ENCODE results near the gene SDK1. TPM values are rescaled to one million over a fixed set of nuclear protein-coding genes. Genes with fewer than 3 reads are reported as not detected.

SDK1 gene
- total RNA-seq, 1 experiment from 2014 or later = 9.3 TPM

DNA sequence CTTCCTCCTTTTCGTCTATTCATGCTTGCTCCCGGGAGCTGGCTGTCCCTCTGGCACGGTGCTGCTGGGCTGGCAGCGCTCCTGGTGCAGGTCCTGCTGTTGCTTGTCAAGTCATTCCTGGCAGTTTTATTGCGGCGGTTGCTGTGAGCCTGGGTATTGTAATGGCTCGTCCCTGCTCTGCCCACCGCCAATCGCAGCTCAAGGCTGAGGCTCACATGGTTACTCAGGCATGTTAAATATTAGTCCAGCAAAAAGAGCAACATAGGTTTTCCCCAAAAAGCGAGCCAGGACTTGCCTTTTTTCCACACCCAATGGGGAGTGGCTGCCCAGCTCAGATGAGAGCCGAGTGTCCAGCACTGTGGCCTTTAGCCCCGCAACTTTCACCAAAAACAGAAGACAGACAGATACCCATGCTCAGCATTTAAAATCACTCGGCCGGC is 888.1 kb downstream of the SDK1 start:
- ChIA-PET POLR2A (no interaction called here), CTCF (no interaction called here)
- peaks cover 20% of the 10 kb centered on the region for H3K9me3 Mint-ChIP-seq
- H3K27ac Mint-ChIP-seq = peak overlapping the region; percentile 88
- DNase-seq (ENCODE audit: low spot score) (no peak), ATAC-seq (no peak)
- no peaks in the 10 kb centered on the region for H3K27me3 Mint-ChIP-seq (ENCODE audit: low read depth)
- 0 out of 2 replicates have a peak, but pooled peaks cover 3% of the 10 kb centered on the region for H3K4me1 Mint-ChIP-seq
- no peak overlapping the region for H3K4me3 Mint-ChIP-seq
- peaks cover 6% of the 10 kb centered on the region; the same call in 1 of the 2 replicates for H3K36me3 Mint-ChIP-seq
- TF ChIP-seq MYBL2 (CRISPR knock-in tag; IDR thresholded peaks at IDR 0.05) (no peak), NFE2L1 (CRISPR knock-in tag; IDR thresholded peaks at IDR 0.05) (no peak), EMX1 (CRISPR knock-in tag; IDR thresholded peaks at IDR 0.05) (no peak), NFATC4 (CRISPR knock-in tag; IDR thresholded peaks at IDR 0.05) (no peak), GRHL2 (CRISPR knock-in tag; IDR thresholded peaks at IDR 0.05; ENCODE audit: insufficient replicate concordance, severe bottlenecking) (no peak), ZNF121 (CRISPR knock-in tag; IDR thresholded peaks at IDR 0.05) (no peak)
- TF ChIP-seq, protein P1, sequence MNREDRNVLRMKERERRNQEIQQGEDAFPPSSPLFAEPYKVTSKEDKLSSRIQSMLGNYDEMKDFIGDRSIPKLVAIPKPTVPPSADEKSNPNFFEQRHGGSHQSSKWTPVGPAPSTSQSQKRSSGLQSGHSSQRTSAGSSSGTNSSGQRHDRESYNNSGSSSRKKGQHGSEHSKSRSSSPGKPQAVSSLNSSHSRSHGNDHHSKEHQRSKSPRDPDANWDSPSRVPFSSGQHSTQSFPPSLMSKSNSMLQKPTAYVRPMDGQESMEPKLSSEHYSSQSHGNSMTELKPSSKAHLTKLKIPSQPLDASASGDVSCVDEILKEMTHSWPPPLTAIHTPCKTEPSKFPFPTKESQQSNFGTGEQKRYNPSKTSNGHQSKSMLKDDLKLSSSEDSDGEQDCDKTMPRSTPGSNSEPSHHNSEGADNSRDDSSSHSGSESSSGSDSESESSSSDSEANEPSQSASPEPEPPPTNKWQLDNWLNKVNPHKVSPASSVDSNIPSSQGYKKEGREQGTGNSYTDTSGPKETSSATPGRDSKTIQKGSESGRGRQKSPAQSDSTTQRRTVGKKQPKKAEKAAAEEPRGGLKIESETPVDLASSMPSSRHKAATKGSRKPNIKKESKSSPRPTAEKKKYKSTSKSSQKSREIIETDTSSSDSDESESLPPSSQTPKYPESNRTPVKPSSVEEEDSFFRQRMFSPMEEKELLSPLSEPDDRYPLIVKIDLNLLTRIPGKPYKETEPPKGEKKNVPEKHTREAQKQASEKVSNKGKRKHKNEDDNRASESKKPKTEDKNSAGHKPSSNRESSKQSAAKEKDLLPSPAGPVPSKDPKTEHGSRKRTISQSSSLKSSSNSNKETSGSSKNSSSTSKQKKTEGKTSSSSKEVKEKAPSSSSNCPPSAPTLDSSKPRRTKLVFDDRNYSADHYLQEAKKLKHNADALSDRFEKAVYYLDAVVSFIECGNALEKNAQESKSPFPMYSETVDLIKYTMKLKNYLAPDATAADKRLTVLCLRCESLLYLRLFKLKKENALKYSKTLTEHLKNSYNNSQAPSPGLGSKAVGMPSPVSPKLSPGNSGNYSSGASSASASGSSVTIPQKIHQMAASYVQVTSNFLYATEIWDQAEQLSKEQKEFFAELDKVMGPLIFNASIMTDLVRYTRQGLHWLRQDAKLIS (CRISPR knock-in tag; IDR thresholded peaks at IDR 0.05; ENCODE audit: borderline replicate concordance) = no peak
- TF ChIP-seq, protein P2, sequence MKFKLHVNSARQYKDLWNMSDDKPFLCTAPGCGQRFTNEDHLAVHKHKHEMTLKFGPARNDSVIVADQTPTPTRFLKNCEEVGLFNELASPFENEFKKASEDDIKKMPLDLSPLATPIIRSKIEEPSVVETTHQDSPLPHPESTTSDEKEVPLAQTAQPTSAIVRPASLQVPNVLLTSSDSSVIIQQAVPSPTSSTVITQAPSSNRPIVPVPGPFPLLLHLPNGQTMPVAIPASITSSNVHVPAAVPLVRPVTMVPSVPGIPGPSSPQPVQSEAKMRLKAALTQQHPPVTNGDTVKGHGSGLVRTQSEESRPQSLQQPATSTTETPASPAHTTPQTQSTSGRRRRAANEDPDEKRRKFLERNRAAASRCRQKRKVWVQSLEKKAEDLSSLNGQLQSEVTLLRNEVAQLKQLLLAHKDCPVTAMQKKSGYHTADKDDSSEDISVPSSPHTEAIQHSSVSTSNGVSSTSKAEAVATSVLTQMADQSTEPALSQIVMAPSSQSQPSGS (CRISPR knock-in tag; IDR thresholded peaks at IDR 0.05; ENCODE audit: borderline replicate concordance, low read depth) = no peak
- TF ChIP-seq, protein P3, sequence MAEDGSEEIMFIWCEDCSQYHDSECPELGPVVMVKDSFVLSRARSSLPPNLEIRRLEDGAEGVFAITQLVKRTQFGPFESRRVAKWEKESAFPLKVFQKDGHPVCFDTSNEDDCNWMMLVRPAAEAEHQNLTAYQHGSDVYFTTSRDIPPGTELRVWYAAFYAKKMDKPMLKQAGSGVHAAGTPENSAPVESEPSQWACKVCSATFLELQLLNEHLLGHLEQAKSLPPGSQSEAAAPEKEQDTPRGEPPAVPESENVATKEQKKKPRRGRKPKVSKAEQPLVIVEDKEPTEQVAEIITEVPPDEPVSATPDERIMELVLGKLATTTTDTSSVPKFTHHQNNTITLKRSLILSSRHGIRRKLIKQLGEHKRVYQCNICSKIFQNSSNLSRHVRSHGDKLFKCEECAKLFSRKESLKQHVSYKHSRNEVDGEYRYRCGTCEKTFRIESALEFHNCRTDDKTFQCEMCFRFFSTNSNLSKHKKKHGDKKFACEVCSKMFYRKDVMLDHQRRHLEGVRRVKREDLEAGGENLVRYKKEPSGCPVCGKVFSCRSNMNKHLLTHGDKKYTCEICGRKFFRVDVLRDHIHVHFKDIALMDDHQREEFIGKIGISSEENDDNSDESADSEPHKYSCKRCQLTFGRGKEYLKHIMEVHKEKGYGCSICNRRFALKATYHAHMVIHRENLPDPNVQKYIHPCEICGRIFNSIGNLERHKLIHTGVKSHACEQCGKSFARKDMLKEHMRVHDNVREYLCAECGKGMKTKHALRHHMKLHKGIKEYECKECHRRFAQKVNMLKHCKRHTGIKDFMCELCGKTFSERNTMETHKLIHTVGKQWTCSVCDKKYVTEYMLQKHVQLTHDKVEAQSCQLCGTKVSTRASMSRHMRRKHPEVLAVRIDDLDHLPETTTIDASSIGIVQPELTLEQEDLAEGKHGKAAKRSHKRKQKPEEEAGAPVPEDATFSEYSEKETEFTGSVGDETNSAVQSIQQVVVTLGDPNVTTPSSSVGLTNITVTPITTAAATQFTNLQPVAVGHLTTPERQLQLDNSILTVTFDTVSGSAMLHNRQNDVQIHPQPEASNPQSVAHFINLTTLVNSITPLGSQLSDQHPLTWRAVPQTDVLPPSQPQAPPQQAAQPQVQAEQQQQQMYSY (CRISPR knock-in tag; IDR thresholded peaks at IDR 0.05) = no peak

DNA sequence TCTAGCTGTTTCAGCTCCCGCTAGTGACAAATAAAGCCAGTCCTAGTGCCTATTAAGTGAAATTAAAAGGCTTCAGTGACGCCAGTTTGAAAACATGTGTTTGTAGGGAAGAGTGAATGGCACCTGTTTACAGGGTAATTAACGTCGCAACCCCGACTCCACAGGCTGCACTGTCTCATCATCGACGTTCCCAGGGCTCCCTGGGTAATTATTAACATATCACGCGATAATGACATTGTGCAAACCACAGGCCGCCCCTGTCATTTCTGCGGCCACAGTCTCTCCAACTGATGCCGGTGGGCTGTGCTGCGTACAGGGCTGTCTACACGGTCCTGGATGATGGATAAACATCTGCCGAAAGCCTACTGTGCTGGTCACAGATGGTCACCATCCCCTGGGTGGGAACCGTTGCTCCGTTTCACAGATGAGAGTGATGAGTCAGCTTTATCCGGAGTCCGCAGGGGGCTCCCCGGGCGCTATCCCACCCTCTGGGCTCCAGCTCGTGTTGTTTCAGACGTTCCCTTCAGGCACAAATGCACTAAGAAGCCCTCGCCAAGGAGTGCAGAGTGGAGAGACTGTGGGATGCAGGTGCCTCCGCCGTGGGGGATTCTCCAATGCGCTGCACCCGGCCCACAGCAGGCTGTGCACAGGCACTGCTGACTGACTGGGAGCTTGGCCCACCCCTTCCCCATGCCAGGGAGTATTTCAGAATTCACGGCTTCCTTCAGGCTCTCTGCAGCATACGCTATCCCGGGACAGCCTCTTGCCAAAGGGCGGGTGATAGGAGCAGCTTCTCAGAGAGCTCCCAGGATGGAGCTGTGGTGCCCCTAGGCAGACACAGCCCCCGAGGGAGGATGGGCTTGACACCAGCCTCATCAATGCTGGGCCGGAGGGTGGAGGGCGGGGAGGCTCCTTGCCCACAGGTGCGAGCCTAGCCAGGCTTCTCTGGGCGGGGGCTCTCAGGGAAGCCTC is 889.2 kb downstream of the SDK1 start:
- H3K27me3 Mint-ChIP-seq (ENCODE audit: low read depth) = no peaks in the 10 kb centered on the region
- peaks cover 6% of the 10 kb centered on the region; the same call in 1 of the 2 replicates for H3K36me3 Mint-ChIP-seq
- H3K9me3 Mint-ChIP-seq = peaks cover 17% of the 10 kb centered on the region
- POLR2A ChIA-PET = no interaction called here
- H3K27ac Mint-ChIP-seq = no peak overlapping the region
- CTCF ChIA-PET = no interaction called here
- ATAC-seq = peak; percentile 32
- H3K4me1 Mint-ChIP-seq = 0 out of 2 replicates have a peak, but pooled peaks cover 3% of the 10 kb centered on the region
- no peak overlapping the region for H3K4me3 Mint-ChIP-seq
- DNase-seq (ENCODE audit: low spot score) = no peak
- TF ChIP-seq, protein P4, sequence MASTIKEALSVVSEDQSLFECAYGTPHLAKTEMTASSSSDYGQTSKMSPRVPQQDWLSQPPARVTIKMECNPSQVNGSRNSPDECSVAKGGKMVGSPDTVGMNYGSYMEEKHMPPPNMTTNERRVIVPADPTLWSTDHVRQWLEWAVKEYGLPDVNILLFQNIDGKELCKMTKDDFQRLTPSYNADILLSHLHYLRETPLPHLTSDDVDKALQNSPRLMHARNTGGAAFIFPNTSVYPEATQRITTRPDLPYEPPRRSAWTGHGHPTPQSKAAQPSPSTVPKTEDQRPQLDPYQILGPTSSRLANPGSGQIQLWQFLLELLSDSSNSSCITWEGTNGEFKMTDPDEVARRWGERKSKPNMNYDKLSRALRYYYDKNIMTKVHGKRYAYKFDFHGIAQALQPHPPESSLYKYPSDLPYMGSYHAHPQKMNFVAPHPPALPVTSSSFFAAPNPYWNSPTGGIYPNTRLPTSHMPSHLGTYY (CRISPR knock-in tag; IDR thresholded peaks at IDR 0.05) = no peak
- no peak for TF ChIP-seq SP1 (CRISPR knock-in tag; conservative IDR thresholded peaks at IDR 0.05)
- no peak for TF ChIP-seq NFATC4 (CRISPR knock-in tag; IDR thresholded peaks at IDR 0.05)
- TF ChIP-seq, protein P5, sequence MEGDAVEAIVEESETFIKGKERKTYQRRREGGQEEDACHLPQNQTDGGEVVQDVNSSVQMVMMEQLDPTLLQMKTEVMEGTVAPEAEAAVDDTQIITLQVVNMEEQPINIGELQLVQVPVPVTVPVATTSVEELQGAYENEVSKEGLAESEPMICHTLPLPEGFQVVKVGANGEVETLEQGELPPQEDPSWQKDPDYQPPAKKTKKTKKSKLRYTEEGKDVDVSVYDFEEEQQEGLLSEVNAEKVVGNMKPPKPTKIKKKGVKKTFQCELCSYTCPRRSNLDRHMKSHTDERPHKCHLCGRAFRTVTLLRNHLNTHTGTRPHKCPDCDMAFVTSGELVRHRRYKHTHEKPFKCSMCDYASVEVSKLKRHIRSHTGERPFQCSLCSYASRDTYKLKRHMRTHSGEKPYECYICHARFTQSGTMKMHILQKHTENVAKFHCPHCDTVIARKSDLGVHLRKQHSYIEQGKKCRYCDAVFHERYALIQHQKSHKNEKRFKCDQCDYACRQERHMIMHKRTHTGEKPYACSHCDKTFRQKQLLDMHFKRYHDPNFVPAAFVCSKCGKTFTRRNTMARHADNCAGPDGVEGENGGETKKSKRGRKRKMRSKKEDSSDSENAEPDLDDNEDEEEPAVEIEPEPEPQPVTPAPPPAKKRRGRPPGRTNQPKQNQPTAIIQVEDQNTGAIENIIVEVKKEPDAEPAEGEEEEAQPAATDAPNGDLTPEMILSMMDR (IDR thresholded peaks at IDR 0.05) = no peak
- TF ChIP-seq TEAD4 (CRISPR knock-in tag; IDR thresholded peaks at IDR 0.05) = no peak
- TF ChIP-seq SOX15 (CRISPR knock-in tag; IDR thresholded peaks at IDR 0.05) = no peak
- TF ChIP-seq KAT7 (CRISPR knock-in tag; IDR thresholded peaks at IDR 0.05; ENCODE audit: borderline replicate concordance) = no peak
- TF ChIP-seq, protein P6, sequence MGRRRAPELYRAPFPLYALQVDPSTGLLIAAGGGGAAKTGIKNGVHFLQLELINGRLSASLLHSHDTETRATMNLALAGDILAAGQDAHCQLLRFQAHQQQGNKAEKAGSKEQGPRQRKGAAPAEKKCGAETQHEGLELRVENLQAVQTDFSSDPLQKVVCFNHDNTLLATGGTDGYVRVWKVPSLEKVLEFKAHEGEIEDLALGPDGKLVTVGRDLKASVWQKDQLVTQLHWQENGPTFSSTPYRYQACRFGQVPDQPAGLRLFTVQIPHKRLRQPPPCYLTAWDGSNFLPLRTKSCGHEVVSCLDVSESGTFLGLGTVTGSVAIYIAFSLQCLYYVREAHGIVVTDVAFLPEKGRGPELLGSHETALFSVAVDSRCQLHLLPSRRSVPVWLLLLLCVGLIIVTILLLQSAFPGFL (CRISPR knock-in tag; IDR thresholded peaks at IDR 0.05; ENCODE audit: borderline replicate concordance) = no peak
- TF ChIP-seq, protein P7, sequence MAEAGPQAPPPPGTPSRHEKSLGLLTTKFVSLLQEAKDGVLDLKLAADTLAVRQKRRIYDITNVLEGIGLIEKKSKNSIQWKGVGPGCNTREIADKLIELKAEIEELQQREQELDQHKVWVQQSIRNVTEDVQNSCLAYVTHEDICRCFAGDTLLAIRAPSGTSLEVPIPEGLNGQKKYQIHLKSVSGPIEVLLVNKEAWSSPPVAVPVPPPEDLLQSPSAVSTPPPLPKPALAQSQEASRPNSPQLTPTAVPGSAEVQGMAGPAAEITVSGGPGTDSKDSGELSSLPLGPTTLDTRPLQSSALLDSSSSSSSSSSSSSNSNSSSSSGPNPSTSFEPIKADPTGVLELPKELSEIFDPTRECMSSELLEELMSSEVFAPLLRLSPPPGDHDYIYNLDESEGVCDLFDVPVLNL (CRISPR knock-in tag; IDR thresholded peaks at IDR 0.05; ENCODE audit: borderline replicate concordance, low read depth) = no peak
- no peak for TF ChIP-seq NR1H2 (CRISPR knock-in tag; IDR thresholded peaks at IDR 0.05)
- TF ChIP-seq FOXP1 (CRISPR knock-in tag; IDR thresholded peaks at IDR 0.05; ENCODE audit: borderline replicate concordance) = no peak

Measured in WTC11 (cell line).